Fibroblast of skin of back (primary cell): ENCODE measurements around the gene DCAF15.

Source experiments
- DNase-seq: peaks from one replicate; pipeline ENCODE4 v3.0.0-alpha.2; 2013

The DCAF15 gene

GRCh38 chr19:13930402-13930801 is 21.9 kb upstream of the DCAF15 start:
- DNase-seq = no peak

GRCh38 chr19:13931391-13932148 is 20.7 kb upstream of the DCAF15 start:
- no peak for DNase-seq

GRCh38 chr19:13932149-13932637 is 20.1 kb upstream of the DCAF15 start:
- no peak for DNase-seq

DNA sequence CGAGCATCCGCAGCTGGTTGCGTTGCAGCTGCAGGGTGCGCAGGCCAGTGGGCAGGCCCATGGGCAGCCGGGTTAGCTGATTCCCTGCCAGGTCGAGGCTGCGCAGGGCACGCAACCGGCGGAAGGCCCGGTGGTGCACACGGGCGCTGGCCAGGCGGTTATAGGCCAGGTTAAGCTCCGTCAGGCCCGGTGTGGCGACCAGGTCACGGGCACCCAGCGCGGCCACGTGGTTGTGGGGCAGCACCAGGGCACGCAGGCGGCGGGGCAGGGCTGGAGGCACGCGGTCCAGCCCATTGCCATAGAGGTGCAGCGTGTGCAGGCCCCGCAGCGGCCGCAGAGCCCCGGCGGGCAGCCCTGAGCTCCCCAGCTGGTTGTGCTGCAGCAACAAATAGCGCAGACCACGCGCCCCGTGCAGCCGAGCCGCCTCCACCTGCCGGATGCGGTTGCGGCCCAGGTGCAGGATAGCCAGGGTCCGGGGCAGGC is 19.4 kb upstream of the DCAF15 start:
- DNase-seq = no peak

- DNase-seq = no peak
These were observed 17.6 kb upstream of the DCAF15 start for GRCh38 chr19:13934785-13935109.

GRCh38 chr19:13935765-13936510 is 16.4 kb upstream of the DCAF15 start:
- DNase-seq = no peak

GRCh38 chr19:13937479-13938300 is 14.6 kb upstream of the DCAF15 start:
- no peak for DNase-seq

DNA sequence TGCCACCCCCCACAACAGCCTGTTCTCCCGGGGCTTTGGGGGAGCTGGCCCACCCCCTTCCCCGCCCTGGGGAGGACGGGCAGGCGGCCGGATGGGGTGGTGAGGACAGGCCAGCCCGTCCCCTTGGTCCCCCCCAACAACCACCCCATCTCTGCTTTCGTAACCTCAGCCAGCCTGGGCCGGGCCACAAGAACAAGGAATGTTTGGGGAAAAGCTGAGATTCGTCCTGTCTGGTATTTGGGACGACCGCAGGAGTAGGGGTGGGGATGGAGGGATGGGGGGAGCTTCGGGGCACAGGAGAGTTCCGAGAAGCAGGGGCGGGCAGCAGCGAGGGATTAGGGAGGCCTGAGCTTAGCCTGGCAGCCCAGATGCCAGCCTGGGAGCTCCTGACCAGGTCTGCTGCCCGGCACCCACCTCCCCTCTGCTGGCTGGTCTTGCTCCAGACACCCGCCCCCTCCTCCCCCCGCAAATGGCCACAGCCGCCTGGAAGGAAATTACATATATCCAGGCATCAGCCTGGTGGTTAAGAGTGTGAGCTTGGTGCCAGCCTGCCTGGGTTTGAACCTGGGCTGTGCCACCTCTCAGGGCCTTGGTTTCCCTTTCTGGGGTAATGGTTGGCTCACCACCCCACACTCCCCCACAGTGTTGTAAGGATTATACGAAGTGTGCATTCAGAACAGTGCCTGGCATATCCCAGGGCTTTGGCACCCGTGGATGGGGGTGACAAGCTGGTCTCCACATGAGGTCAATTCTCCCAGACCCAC is 13.8 kb upstream of the DCAF15 start, which contains the start of gene PODNL1:
PODNL1 (minus strand) TSS at position 117 of the 764 bp plus-strand sequence. CDS start 236 bp downstream, outside the sequence.
- DNase-seq = peak; percentile 84

- DNase-seq = no peak
These were observed 10.2 kb upstream of the DCAF15 start for GRCh38 chr19:13942023-13942684.

DNA sequence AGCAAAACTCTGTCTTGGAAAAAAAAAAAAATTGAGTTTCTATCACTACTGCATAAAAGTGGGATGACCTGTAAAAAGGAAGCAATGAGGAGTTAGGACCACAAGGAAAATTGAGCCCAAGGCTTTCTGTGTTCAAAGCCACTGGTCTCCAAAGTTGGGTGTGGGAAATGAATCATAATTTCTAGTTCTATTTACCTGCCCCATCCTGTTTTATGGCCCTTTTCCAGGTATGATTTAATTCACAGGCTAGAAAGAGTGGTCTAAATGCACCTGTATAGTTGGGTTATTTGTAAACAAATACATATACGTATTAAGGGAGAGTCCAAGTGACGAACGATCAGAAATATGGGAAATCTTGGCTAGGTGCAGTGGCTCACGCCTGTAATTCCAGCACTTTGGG is 5.9 kb upstream of the DCAF15 start:
- DNase-seq = no peak

DNA sequence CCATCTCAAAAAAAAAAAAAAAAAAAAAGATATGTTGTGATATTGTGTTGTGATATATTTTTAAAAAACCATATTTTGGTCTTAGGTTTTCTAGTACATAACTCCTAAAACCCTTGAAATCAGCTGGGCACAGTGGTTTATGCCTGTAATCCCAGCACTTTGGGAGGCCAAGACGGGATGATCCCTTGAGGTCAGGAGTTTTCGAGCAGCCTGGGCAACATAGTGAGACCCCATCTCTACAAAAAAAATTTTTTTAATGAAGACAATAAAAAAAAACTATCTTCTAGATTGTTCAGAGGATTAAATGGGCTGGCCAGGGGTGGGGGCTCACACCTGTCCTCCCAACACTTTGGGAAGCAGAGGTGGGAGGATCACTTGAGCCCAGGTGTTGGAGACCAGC is 1.3 kb upstream of the DCAF15 start:
- DNase-seq = no peak

DNA sequence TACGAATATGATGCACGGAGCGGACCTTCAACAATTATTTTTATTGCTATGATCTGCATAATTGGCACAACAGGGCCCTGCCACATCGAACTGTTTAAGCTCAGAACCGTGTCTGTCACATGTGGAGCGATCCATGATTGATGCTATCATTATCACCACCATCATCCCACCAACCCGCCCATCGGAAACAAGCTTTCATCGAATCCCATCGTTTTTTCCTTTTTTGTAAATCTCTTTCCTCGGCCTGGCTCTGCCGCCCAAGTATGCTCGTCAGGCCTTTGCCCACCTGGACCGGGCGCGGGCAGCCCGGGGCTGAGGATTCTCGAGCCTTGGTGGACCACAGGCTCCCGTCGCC is 533 bp upstream of the DCAF15 start:
- DNase-seq = no peak

- peak; percentile 63 for DNase-seq
These were observed 722 bp downstream of the DCAF15 start for GRCh38 chr19:13952931-13953531.

DNA sequence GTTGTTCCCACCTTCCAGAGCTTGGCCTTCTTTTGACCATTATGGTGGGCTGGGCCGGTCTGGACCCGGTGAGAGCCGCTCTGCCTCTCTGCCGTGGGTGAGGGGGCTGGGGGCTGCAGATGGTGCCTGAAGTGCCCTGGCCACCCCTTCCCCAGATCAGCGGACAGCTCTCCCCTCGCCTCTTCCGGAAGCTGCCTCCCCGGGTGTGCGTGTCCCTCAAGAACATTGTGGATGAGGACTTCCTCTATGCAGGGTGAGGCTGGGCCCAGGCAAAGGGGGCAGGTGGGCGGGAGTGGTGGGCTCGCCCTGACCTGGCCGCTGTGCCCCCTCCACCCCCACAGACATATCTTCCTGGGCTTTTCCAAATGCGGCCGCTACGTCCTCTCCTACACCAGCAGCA is 1.9 kb downstream of the DCAF15 start:
- DNase-seq = no peak

DNA sequence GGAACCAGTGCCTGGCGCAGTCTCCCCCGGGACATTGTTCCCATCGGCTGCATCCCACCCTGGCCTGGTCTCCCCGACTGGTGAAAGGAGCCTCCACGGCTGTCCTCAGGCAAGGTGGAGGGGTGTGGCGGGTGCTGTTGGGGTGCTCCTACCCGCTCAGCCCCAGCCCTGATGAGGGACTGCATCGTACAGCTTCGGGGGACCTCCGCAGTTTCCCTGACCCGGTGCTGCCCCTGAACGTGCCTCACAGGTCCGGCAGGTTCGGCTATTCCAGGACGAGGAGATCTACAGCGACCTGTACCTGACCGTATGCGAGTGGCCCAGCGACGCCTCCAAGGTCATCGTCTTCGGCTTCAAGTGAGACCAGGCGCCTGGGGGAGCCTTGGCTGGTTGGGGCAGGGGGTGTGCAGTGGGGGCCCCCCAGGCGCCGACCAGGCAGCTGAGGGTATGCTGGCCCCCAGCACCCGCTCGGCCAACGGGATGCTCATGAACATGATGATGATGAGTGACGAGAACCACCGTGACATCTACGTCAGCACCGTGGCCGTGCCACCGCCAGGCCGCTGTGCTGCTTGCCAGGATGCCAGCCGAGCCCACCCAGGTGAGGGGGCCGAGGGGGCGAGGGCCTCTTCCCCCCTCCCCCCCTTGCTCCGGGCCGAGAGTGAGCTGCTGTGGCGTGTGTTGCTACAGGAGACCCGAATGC is 3.5 kb downstream of the DCAF15 start:
- DNase-seq = no peak

GRCh38 chr19:13956365-13956744 is 4.0 kb downstream of the DCAF15 start:
- no peak for DNase-seq

GRCh38 chr19:13957051-13957450 is 4.7 kb downstream of the DCAF15 start:
- no peak for DNase-seq

DNA sequence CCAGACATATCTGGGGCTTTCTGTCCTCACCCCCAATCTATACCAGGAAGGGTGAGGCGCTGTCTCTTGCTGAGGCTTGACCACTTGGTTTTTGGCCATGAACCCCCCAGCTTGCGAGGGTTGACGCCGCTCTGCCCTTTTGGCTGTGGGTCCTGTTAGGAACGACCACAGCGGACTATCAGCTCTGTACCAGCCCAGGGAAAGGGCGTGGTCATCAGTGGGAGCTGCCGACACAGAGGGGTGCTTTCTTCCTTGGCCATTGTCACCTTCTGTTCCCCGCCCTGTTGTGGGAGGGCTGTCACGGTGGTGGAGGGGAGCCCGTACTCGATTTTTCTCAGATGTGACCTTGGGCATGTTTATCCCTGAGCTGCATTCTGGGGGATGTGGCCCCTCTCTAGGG is 5.7 kb downstream of the DCAF15 start:
- DNase-seq = no peak

- DNase-seq = no peak
These were observed 7.0 kb downstream of the DCAF15 start for GRCh38 chr19:13959141-13959961.
